ENCODE results near the gene PLB1.

PLB1 gene

GRCh38 chr2:28495551-28496250, at the start of gene PLB1:
PLB1 (plus strand) TSS chr2:28496060; CDS start chr2:28496115, 55 bp downstream.
- no peak for DNase-seq

GRCh38 chr2:28446531-28446930, 49.3 kb upstream of the PLB1 start:
- DNase-seq, result no peak

- DNase-seq, result no peak
Measured at GRCh38 chr2:28447086-28447485, 48.8 kb upstream of the PLB1 start.

GRCh38 chr2:28447943-28448792, 47.7 kb upstream of the PLB1 start:
- no peak for DNase-seq

- no peak for DNase-seq
Measured at GRCh38 chr2:28448793-28449100, 47.1 kb upstream of the PLB1 start.

- no peak for DNase-seq
Measured at GRCh38 chr2:28449126-28449487, 46.8 kb upstream of the PLB1 start.

- DNase-seq, result peak; percentile 89
Measured at GRCh38 chr2:28449488-28450395, 46.1 kb upstream of the PLB1 start.

- DNase-seq, result no peak
Measured at GRCh38 chr2:28450901-28451565, 44.8 kb upstream of the PLB1 start.

GRCh38 chr2:28451793-28452533, 43.9 kb upstream of the PLB1 start:
- DNase-seq, result no peak

- peak; percentile 96 for DNase-seq
Measured at GRCh38 chr2:28452534-28453081, 43.3 kb upstream of the PLB1 start.

- no peak for DNase-seq
Measured at GRCh38 chr2:28453396-28453795, 42.5 kb upstream of the PLB1 start.

GRCh38 chr2:28454016-28454930, 41.6 kb upstream of the PLB1 start:
- no peak for DNase-seq

- DNase-seq, result no peak
Measured at GRCh38 chr2:28457237-28457636, 38.6 kb upstream of the PLB1 start.

GRCh38 chr2:28461056-28461455, 34.8 kb upstream of the PLB1 start:
- no peak for DNase-seq

- DNase-seq, result no peak
Measured at GRCh38 chr2:28462122-28462521, 33.7 kb upstream of the PLB1 start.

GRCh38 chr2:28463211-28463816, 32.5 kb upstream of the PLB1 start:
- no peak for DNase-seq

- DNase-seq, result no peak
Measured at GRCh38 chr2:28463893-28464292, 32.0 kb upstream of the PLB1 start.

GRCh38 chr2:28465148-28465885, 30.5 kb upstream of the PLB1 start:
- no peak for DNase-seq

GRCh38 chr2:28469304-28469703, 26.6 kb upstream of the PLB1 start:
- DNase-seq, result no peak

Data from stimulated activated CD8-positive, alpha-beta memory T cell treated with anti-CD3 and anti-CD28 coated beads, Interleukin-4, amount 100 ng/mL, for 48 hours (primary cell).